Effector CD4-positive, alpha-beta T cell (primary cell): ENCODE data around the gene DHX16.

Experiments used
- DNase-seq: peaks from one replicate; pipeline ENCODE4 v3.0.0-alpha.2; 2020

Gene DHX16

GRCh38 chr6:30626484-30627366 lies 46.1 kb downstream of the DHX16 start, which contains the start of gene ATAT1:
TSS of gene ATAT1 (plus strand) at chr6:30626874.
- DNase-seq, result peak; percentile 88

- no peak for DNase-seq
Measured at GRCh38 chr6:30625511-30625910, 47.3 kb downstream of the DHX16 start.

GRCh38 chr6:30619561-30619960 lies 53.2 kb downstream of the DHX16 start:
- no peak for DNase-seq

GRCh38 chr6:30618270-30618797 lies 54.5 kb downstream of the DHX16 start:
- DNase-seq, result no peak

- DNase-seq, result peak; percentile 98
Measured at GRCh38 chr6:30617565-30618269, 55.1 kb downstream of the DHX16 start, which contains the start of gene MRPS18B. TSS of gene MRPS18B (plus strand) at chr6:30617840. CDS start at chr6:30617866, 26 bp downstream.

DNA sequence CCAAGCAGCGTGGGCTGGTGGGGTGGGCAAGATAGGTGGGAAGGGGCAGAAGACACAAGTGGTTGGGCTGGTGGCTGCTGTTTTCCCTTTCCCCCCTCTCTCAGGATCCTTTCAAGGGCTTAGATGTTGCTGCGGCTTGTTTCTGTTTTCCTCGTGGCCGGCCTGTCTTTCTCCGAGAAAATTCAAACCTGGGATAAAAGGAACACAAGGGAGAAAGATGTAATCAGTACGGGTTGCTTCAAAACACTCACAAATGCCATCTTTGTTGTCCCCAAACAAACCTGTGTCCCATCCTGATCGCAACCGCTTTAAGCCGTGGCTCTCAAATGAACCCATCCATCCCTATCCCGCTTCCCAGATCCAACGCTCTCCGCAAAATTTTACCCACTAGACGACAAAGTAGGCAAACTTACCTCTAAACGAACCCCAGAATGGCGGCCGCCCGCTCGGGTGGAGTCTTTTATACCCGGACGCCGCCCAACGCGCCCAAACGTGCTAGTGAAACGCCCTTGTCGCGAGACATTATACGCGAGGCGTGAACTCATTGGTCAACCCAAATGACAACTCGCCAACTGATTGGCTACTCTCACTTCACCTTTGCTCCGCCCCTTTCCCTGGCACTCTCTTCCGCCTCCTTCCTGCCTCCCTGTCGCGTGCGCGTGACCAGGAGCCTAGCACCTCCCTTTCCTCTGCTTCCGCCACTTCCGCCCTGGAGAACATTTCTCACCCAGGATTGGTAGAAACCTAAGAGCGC lies 55.8 kb downstream of the DHX16 start, which contains the start of gene PPP1R10:
Gene PPP1R10, minus strand, starts transcription at position 433 of the 754 bp plus-strand sequence. CDS start 7,299 bp downstream, outside the sequence.
- peak; percentile 98 for DNase-seq

DNA sequence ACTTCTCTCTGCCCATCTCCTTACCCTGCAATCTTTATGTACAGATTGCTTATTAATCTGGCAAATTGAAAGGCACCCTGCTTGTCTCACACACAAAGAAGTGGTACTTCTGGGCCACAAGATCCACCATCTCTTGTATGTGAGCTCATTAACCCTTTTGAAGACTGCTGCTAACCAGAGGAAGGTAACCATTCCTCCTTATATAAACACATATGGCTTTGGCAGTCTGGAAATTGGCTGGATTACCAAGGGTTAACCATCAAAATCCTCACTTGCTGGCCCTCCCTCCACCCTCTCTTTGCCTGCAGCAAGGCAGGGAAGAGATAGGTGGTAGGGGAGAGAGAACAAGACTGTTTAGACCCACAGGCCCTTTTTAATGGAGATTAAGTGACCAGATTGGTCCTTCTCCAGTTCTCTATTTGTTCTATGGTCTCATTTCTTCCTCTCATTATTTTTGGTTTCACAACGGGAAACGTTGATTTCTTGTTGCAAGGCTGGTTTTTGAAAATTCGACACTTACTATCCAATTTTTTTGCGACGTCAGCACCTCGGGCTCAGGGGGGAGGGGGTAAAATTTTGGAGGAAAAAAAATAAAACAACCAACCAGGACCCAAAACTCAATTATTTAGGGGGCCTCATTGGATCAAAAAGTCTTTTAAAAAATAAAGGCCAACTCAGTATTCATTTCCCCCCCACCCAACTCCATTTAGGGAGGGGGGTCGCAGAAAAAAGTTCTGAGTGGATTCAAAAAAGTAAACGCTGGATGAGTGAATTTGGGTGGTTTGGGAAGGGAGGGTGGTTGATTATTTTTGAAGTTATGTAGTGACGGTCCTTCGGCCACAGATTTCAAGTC lies 56.6 kb downstream of the DHX16 start:
- DNase-seq, result peak; percentile 27

- no peak for DNase-seq
Measured at GRCh38 chr6:30615219-30615957, 57.4 kb downstream of the DHX16 start.

DNA sequence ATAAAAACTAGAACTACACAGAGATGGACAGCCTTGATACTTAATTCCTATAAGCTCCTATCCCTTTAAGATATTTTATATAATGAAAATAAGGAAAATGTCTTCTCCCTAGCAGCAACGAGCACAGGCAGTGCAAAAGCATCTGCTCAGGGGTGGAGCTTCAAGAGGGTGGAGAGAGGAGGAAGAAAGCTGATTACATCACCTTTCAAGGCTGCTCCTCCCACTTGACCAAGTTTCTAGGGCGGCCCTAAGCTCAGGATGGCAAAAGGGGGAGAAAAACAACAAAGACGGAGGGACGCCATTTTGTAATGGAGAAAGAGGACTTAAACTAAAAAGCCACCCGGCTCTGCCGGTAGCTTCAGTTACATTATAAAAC lies 58.0 kb downstream of the DHX16 start:
- peak; percentile 83 for DNase-seq

- DNase-seq, result no peak
Measured at GRCh38 chr6:30614044-30614842, 58.6 kb downstream of the DHX16 start.

- DNase-seq, result no peak
Measured at GRCh38 chr6:30613251-30614043, 59.4 kb downstream of the DHX16 start.

DNA sequence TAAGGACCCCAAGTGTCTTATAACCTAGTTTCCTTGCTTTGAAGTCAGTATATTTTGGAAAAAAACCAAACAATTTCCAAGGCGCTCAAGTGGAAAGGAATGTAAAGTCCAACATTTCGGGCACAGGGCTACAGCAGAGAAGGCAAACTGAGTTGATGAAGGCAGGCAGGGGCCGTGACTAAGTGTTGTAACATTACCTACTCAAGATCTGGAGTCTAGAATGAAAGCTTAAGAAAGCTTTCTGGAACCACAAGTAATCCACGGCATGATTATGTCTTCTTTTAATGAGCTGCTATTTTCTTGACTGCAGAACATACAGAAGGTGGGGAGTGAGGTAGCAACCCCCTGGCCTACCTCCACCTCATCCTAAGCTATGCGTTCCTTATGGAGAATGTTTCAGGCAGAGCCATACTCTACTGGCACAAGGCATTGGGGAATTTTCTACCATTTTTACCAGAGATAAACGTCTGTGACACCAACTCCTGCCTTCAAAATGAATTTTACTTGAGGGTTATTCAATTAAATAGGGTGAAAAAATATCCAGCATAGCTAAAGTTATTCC lies 60.0 kb downstream of the DHX16 start:
- DNase-seq, result no peak

DNA sequence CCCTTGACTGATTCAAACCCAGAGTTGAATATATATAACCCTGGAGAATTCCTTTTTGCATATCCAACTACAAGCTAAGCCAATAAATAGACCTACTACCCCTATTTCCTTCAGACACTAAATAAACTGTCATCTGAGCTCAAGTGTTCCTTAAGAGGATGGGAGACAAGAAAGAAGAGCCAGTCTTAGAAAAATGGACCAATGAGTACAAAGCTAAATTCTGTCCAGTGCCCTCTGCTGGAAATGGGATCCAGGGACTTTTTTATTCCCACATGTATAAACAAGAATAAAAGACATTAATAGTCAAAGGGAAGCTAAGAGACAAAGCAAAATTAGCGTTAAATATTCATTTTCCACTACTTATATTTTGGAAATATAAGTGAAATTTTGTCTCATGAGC lies 60.6 kb downstream of the DHX16 start:
- DNase-seq, result no peak

DNA sequence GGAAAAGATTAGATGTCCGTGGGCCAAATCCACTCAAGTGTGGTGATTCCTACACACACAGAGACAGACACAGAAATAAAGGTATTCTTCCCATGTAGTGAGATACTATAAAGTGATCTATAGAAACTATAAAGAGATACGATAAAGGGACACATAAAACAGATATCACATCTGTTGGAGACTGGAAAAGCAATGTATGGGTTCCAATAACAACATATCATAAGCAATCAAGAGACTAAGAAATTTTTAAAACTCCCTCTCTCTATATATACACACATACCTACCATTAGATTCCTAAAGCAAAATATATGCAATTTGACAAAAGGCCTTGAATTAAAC lies 61.0 kb downstream of the DHX16 start:
- no peak for DNase-seq

GRCh38 chr6:30611150-30611855 lies 61.5 kb downstream of the DHX16 start:
- no peak for DNase-seq

DNA sequence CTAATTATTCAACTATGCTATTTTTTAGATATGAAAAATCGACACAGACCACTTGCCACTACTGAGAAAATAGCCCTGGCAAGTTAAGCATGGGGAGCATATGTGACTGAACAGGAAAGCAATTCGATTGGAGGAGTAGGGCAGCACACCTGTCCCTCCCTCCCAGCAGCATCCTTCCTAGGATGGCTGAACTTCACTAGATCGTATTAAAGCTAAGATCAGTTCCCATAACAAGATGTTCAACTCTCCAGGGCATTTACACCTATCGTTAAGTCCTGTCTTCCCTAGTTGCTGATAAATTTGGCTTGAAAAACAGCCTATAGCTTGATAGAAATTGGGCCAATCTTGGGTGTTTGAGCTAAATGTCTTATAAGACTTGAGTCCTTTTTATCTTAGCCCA lies 62.7 kb downstream of the DHX16 start:
- no peak for DNase-seq

DNA sequence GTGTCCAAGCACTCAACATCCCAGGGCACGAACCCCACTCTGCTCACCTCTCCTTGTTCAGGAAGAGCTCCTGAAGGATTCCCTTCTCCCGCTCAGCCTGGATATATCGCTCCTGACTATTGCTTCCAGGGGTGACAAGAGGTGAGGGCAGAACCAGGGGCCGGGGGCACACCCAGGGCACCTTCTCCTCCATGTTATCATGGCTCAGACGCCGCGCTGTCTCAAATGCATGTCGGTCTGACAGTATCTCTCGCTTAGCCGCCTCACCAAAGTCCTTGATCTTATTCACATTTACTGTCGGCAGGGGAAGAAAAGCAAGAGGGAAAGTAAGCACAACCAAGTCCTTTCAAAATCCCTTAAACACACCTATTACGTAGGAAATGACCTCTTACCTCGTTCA lies 68.8 kb downstream of the DHX16 start:
- DNase-seq, result no peak
